Breast epithelium (tissue), 4 donors: Measurements from ENCODE around the gene PIP4K2C. TPM values are rescaled to one million over a fixed set of nuclear protein-coding genes. Genes with fewer than 3 reads are reported as not detected.

ENCODE experiments used
- DNase-seq, 2 donors: peaks; one replicate each; pipeline ENCODE4 v3.0.0-alpha.2; 2019; ENCODE audit warnings: low spot score in 2 of 2
- H3K27ac ChIP-seq, 2 donors: fragments of 200-600 bp; sonication (generic) in 1 of 2; one replicate each; pipeline ENCODE4 v1.5.1; 2016 to 2019; ENCODE audit warnings: mild to moderate bottlenecking in 1 of 2
- H3K27me3 ChIP-seq, 2 donors: fragments of 200-600 bp; sonication (generic) in 1 of 2; one replicate each; pipeline versions ENCODE4 v1.5.1 to v1.6.0; 2017 to 2019; ENCODE audit warnings: control low read depth in 1 of 2, mild to moderate bottlenecking in 1 of 2
- H3K36me3 ChIP-seq: fragments of 200-600 bp; one replicate; pipeline ENCODE4 v1.5.1; 2019
- H3K4me1 ChIP-seq, 2 donors: fragments of 200-600 bp; sonication (generic); one replicate each; pipeline ENCODE4 v1.5.1; 2016 to 2019; ENCODE audit warnings: control low read depth in 1 of 2
- H3K4me3 ChIP-seq, 3 donors: fragments of 200-600 bp; sonication (generic); 1 replicate in 2 of 3; 2 replicates in 1 of 3; pipeline ENCODE4 v1.5.1; 2016 to 2019; ENCODE audit warnings: mild to moderate bottlenecking in 3 of 3, moderate library complexity in 2 of 3
- H3K9me3 ChIP-seq, 2 donors: fragments of 200-600 bp; sonication (generic) in 1 of 2; one replicate each; pipeline ENCODE4 v1.5.1; 2016 to 2019; ENCODE audit warnings: control low read depth in 1 of 2
- CTCF ChIP-seq, 3 donors: fragments of 450-650 bp; IDR thresholded peaks; one replicate each; pipeline ENCODE4 v1.5.1; 2016 to 2017; ENCODE audit warnings: antibody characterized with exemption in 3 of 3, mild to moderate bottlenecking in 3 of 3, moderate library complexity in 3 of 3
- POLR2A ChIP-seq: fragments of 450-650 bp; IDR thresholded peaks from one replicate; pipeline ENCODE4 v1.6.1; 2016; ENCODE audit warnings: antibody characterized with exemption, mild to moderate bottlenecking, moderate library complexity
- POLR2AphosphoS5 ChIP-seq, 3 donors: sonication (generic); formaldehyde crosslinking; IDR thresholded peaks; one replicate each; pipeline ENCODE4 v1.6.1; 2017; ENCODE audit warnings: antibody characterized with exemption in 3 of 3
- intact Hi-C: fragments of 100-400 bp; cut with DNase I; formaldehyde crosslinking; loops from one replicate; pipeline ENCODE4 v1.15.1; 2023; ENCODE audit warnings: low total_unique reads
- total RNA-seq, 3 donors: library from RNA; depleted of rRNA; stranded (reverse); fragments of >200 nt; gene quantifications; one replicate each; pipeline ENCODE4 v1.1.0, GENCODE V29; 2016

Gene PIP4K2C
- total RNA-seq, 3 donors from 2014 or later: 13.8 to 26.9 (median 24.6) TPM

- H3K27ac ChIP-seq: no peak overlapping the region
- no peaks in the 10 kb centered on the region for H3K9me3 ChIP-seq
- intact Hi-C loops: no loop called here
- TF ChIP-seq CTCF (IDR thresholded peaks at IDR 0.05) (no peak), POLR2AphosphoS5 (IDR thresholded peaks at IDR 0.05) (no peak), POLR2A (no peak)
- DNase-seq: no peak
- H3K4me3 ChIP-seq: no peak overlapping the region
- H3K4me1 ChIP-seq: no peaks in the 10 kb centered on the region
- H3K36me3 ChIP-seq: no peaks in the 10 kb centered on the region
- H3K27me3 ChIP-seq: peaks cover 0 to 11% of the 10 kb centered on the region in 2 donors
Observed at GRCh38 chr12:57552306-57552651, 38.7 kb upstream of the PIP4K2C start.

- TF ChIP-seq POLR2A (no peak), POLR2AphosphoS5 (IDR thresholded peaks at IDR 0.05) (no peak), CTCF (IDR thresholded peaks at IDR 0.05) (no peak)
- intact Hi-C loops: no loop called here
- Histone ChIP-seq H3K4me3 (no peak overlapping the region), H3K36me3 (no peaks in the 10 kb centered on the region), H3K4me1 (no peaks in the 10 kb centered on the region), H3K27ac (no peak overlapping the region), H3K27me3 (peaks cover 0 to 11% of the 10 kb centered on the region in 2 donors), H3K9me3 (no peaks in the 10 kb centered on the region)
- DNase-seq: no peak
Observed at GRCh38 chr12:57552835-57553313, 38.1 kb upstream of the PIP4K2C start.

GRCh38 chr12:57553343-57554202 lies 37.4 kb upstream of the PIP4K2C start:
- Histone ChIP-seq H3K9me3 (no peaks in the 10 kb centered on the region), H3K27ac (no peak overlapping the region), H3K36me3 (no peaks in the 10 kb centered on the region), H3K4me1 (no peaks in the 10 kb centered on the region), H3K27me3 (peaks cover 0 to 11% of the 10 kb centered on the region in 2 donors), H3K4me3 (no peak overlapping the region)
- intact Hi-C loops: no loop called here
- no peak for DNase-seq
- TF ChIP-seq POLR2AphosphoS5 (IDR thresholded peaks at IDR 0.05) (no peak), POLR2A (no peak), CTCF (IDR thresholded peaks at IDR 0.05) (no peak)

- H3K4me3 ChIP-seq: no peak overlapping the region
- no peak overlapping the region for H3K27ac ChIP-seq
- no peaks in the 10 kb centered on the region for H3K4me1 ChIP-seq
- intact Hi-C loops: no loop called here
- H3K9me3 ChIP-seq: no peaks in the 10 kb centered on the region
- H3K27me3 ChIP-seq: peaks cover 0 to 10% of the 10 kb centered on the region in 2 donors
- no peaks in the 10 kb centered on the region for H3K36me3 ChIP-seq
- TF ChIP-seq CTCF (IDR thresholded peaks at IDR 0.05): no peak
- no peak for TF ChIP-seq POLR2A
- no peak for TF ChIP-seq POLR2AphosphoS5 (IDR thresholded peaks at IDR 0.05)
- no peak for DNase-seq
Observed at GRCh38 chr12:57554453-57554852, 36.5 kb upstream of the PIP4K2C start.

GRCh38 chr12:57554897-57555296 lies 36.1 kb upstream of the PIP4K2C start:
- TF ChIP-seq POLR2A (no peak), POLR2AphosphoS5 (IDR thresholded peaks at IDR 0.05) (no peak), CTCF (IDR thresholded peaks at IDR 0.05) (no peak)
- Histone ChIP-seq H3K27me3 (peaks cover 0 to 6% of the 10 kb centered on the region in 2 donors), H3K4me3 (no peak overlapping the region), H3K4me1 (no peaks in the 10 kb centered on the region), H3K9me3 (no peaks in the 10 kb centered on the region), H3K36me3 (no peaks in the 10 kb centered on the region), H3K27ac (no peak overlapping the region)
- no peak for DNase-seq
- intact Hi-C loops: no loop called here
